ACHN (cell line): ENCODE measurements around the gene MAP3K21.

Source experiments
- DNase-seq: peaks from one replicate; pipeline ENCODE4 v3.0.0-alpha.2; 2015
- in situ Hi-C: cut with HindIII; loops from 2 replicates; pipeline ENCODE4 v1.10.0; 2017; ENCODE audit warnings: low sequenced_read_pairs, low pct_ligation_motif_present, low pct_unique_long_range_greater_than_20kb

The MAP3K21 gene

GRCh38 chr1:233406994-233407631, 79.6 kb downstream of the MAP3K21 start:
- in situ Hi-C loops: no loop called here
- DNase-seq: no peak

GRCh38 chr1:233409540-233409939, 82.0 kb downstream of the MAP3K21 start:
- DNase-seq: no peak
- in situ Hi-C loops: no loop called here

- in situ Hi-C loops: no loop called here
- no peak for DNase-seq
Measured at GRCh38 chr1:233410906-233411305, 83.4 kb downstream of the MAP3K21 start.

- in situ Hi-C loops: no loop called here
- DNase-seq: no peak
Measured at GRCh38 chr1:233412812-233413211, 85.3 kb downstream of the MAP3K21 start.

- no peak for DNase-seq
- in situ Hi-C loops: no loop called here
Measured at GRCh38 chr1:233421293-233421692, 93.8 kb downstream of the MAP3K21 start.

GRCh38 chr1:233424779-233425178, 97.3 kb downstream of the MAP3K21 start:
- in situ Hi-C loops: no loop called here
- peak; percentile 57 for DNase-seq

GRCh38 chr1:233427907-233428306, 100.4 kb downstream of the MAP3K21 start:
- no peak for DNase-seq

GRCh38 chr1:233431753-233432403, 104.4 kb downstream of the MAP3K21 start:
- in situ Hi-C loops: no loop called here
- no peak for DNase-seq

More at GRCh38 chr1:233427907-233428306, 100.4 kb downstream of the MAP3K21 start:
- in situ Hi-C loops: no loop called here

GRCh38 chr1:233432916-233433315, 105.4 kb downstream of the MAP3K21 start:
- DNase-seq: no peak
- in situ Hi-C loops: no loop called here

- in situ Hi-C loops: no loop called here
- DNase-seq: no peak
Measured at GRCh38 chr1:233433436-233434210, 106.1 kb downstream of the MAP3K21 start.
